PFSK-1 (cell line): ENCODE measurements around the gene GRID2IP.

ENCODE experiments used
- FOXP2 ChIP-seq: optimal IDR thresholded peaks from 2 replicates; pipeline ENCODE3; 2011; ENCODE audit warnings: borderline replicate concordance, control low read depth, inconsistent platforms; ENCODE audit not compliant: insufficient read depth; ENCODE audit errors: extremely low read length, extremely low read depth
- POLR2AphosphoS5 ChIP-seq: IDR thresholded peaks from 2 replicates; pipeline ENCODE4 v1.6.1; 2012; ENCODE audit warnings: low read depth, mild to moderate bottlenecking, control low read depth, low read length, moderate library complexity
- REST ChIP-seq, 2 experiments: IDR thresholded peaks; 2 replicates each; pipeline versions ENCODE4 v1.6.1 to v1.8.0; 2011 to 2012; ENCODE audit warnings: low read depth in 2 of 2, low read length in 2 of 2, control low read depth in 1 of 2, inconsistent platforms in 1 of 2, mild to moderate bottlenecking in 1 of 2, moderate library complexity in 1 of 2; ENCODE audit not compliant: insufficient read depth in 1 of 2
- SIN3A ChIP-seq: IDR thresholded peaks from 2 replicates; pipeline ENCODE4 v1.6.1; 2012; ENCODE audit warnings: mild to moderate bottlenecking, low read length, moderate library complexity, borderline replicate concordance; ENCODE audit not compliant: insufficient read depth
- TAF1 ChIP-seq: IDR thresholded peaks from 2 replicates; pipeline ENCODE4 v1.6.1; 2012; ENCODE audit warnings: low read length, control low read depth, borderline replicate concordance; ENCODE audit not compliant: insufficient read depth

Gene GRID2IP

GRCh38 chr7:6465862-6466261 lies 85.4 kb downstream of the GRID2IP start:
- TF ChIP-seq POLR2AphosphoS5, result no peak
- no peak for TF ChIP-seq REST (IDR thresholded peaks at IDR 0.05; ENCODE audit: insufficient read depth in 1 of 2, low read depth in 2 of 2, low read length in 2 of 2)
- TF ChIP-seq SIN3A, result no peak
- TF ChIP-seq FOXP2, result no peak
- TF ChIP-seq TAF1, result no peak

- no peak for TF ChIP-seq POLR2AphosphoS5
- no peak for TF ChIP-seq TAF1
- no peak for TF ChIP-seq SIN3A
- TF ChIP-seq FOXP2, result no peak
- no peak for TF ChIP-seq REST (IDR thresholded peaks at IDR 0.05; ENCODE audit: insufficient read depth in 1 of 2, low read depth in 2 of 2, low read length in 2 of 2)
Measured at GRCh38 chr7:6461946-6462550, 89.2 kb downstream of the GRID2IP start.

- 0 out of 2 replicates have a peak, but pooled peaks have one; percentile 9 for TF ChIP-seq POLR2AphosphoS5
- no peak for TF ChIP-seq REST (IDR thresholded peaks at IDR 0.05; ENCODE audit: insufficient read depth in 1 of 2, low read depth in 2 of 2, low read length in 2 of 2)
Measured at GRCh38 chr7:6460990-6461584, 90.2 kb downstream of the GRID2IP start.

- TF ChIP-seq REST (IDR thresholded peaks at IDR 0.05; ENCODE audit: insufficient read depth in 1 of 2, low read depth in 2 of 2, low read length in 2 of 2) (no peak), TAF1 (no peak), POLR2AphosphoS5 (no peak; the same call in 1 of the 2 replicates), SIN3A (no peak), FOXP2 (no peak)
Measured at GRCh38 chr7:6460303-6460702, 91.0 kb downstream of the GRID2IP start.

- TF ChIP-seq REST (IDR thresholded peaks at IDR 0.05; ENCODE audit: insufficient read depth in 1 of 2, low read depth in 2 of 2, low read length in 2 of 2) (no peak), TAF1 (no peak), SIN3A (no peak), POLR2AphosphoS5 (no peak), FOXP2 (no peak)
Measured at GRCh38 chr7:6453734-6454133, 97.5 kb downstream of the GRID2IP start.
